Glomerular visceral epithelial cell (primary cell): ENCODE data around the gene SYNPO2L.
A peak's percentile ranks its signal among the peaks of the same experiment; 100 is the strongest.
"Not testable (repeated sequence)": the region's sequence is repeated elsewhere in the genome, so short reads cannot be mapped to it uniquely, and the experiment has no call there.

Experiments
- DNase-seq: peaks from one replicate; pipeline ENCODE4 v3.0.0-alpha.2; 2016; ENCODE audit errors: extremely low spot score

SYNPO2L gene

DNA sequence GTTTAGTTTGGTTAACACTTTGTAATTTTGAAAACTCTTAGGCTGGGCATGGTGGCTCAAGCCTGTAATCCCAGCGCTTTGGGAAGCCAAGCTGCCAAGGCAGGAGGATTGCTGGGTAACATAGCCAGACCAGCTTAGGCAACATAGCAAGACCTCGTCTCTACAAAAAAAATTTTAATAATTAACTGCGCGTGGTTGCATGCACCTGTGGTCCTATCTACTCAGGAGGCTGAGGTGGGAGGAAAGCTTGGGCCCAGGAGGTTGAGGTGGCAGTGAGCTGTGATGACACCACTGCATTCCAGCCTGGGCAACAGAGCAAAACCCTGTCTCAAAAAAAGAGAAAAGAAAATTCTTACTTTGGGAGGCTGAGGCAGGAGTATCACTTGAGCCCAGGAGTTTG is 32.8 kb downstream of the SYNPO2L start:
- peak; percentile 88 for DNase-seq

DNA sequence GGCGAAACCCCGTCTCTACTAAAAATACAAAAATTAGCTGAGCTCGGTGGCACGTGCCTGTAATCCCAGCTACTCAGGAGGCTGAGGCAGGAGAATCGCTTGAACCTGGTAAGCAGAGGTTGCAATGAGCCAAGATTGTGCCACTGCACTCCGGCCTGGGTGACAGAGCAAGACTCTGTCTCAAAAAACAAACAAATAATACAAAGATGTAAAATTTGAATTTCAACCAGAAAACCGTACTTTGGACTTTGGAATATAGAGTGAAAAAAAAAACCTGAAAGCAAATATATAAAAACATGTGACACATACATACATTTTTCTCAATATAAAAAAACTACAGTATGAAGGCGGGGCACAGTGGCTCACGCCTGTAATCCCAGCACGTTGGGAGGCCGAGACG is 34.9 kb downstream of the SYNPO2L start:
- DNase-seq: not testable (repeated sequence)

DNA sequence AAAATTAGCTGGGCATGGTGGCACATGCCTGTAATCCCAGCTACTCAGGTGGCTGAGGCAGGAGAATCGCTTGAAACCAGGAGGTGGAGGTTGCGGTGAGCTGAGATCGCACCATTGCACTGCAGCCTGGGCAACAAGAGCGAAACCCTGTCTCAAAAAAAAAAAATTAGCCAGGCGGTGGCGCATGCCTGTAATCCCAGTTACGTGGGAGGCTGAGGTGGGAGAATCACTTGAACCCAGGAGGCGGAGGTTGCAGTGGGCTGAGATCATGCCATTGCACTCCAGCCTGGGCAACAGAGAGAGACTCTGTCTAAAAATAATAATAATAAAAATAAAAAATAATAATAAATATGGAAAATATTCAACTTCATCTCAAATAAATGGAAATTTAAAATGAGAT is 38.7 kb downstream of the SYNPO2L start:
- not testable (repeated sequence) for DNase-seq

DNA sequence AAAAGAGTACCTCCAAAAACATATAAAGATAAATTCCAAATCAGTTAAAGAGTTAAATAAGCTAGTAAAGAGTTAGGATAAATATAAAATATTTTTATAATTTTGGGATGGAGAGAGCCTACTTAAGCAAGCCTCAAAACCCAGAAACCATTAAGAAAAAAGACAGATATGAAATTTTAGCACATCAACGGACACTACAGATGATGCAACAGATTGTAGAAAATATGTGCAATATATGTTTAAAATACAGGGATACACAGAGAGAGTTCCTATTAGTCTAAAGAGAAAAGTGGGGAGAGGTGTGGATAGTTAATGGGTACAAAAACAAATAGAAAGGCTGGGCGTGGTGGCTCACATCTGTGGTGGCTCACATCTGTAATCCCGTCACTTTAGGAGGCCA is 41.1 kb downstream of the SYNPO2L start:
- no peak for DNase-seq

DNA sequence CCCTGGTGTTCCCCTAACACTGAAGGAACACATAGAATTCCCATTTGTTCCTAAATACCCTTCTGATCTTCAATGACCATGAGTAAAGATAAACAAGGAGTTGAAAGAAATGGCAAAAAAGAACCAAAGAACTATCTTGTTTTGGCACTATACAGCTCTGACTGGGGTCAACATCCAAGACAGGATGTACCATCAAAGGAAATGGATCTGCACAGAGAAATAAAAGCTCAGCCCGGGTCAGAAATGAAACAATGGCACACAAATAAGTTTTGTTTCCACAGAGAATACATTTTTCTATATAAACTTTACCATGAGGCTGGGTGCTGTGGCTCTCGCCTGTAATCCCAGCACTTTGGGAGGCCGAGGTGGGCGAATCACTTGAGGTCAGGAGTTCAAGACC is 46.7 kb downstream of the SYNPO2L start:
- no peak for DNase-seq

DNA sequence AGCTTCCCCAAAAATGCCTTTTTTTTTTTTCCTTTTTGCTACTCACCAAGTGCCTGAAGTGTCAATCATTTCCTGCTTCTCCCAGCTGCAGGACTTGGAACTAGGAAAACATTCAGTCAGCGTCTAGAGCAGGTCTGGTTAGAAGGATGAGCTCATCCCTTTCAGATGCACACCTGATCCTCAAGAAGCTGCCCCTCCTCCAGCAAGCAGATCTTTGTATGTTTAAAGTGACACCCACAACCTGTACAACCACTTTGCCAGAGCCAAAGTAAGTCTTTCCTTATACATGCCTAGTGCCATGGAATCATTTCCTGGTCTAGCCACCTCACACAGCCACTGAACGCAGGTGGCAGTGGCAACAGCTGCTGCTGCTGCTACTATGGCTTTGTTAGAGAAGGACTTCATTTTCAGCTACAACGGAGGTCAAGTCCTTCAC is 54.3 kb downstream of the SYNPO2L start:
- peak; percentile 79 for DNase-seq

DNA sequence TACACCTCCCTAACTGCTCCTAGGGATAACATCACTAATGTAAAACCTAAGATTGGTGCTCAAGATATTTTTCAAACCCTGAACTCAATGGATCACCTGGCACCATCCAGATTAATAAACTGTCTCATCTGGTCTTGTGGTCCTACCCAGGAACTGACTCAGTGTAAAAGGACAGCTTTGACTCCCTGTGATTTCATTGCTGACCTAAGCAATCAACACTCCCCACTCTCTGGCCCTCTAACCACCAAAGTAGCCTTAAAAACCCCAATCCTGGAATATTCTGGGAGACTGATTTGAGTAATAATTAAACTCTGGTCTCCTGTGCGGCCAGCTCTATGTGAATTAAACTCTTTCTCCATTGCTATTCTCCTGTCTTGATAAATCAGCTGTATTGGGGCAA is 58.5 kb downstream of the SYNPO2L start:
- DNase-seq: peak; percentile 86
